Measurements from ENCODE around the gene ABHD16B.
"Not testable (repeated sequence)": the region's sequence is repeated elsewhere in the genome, so short reads cannot be mapped to it uniquely, and the experiment has no call there.

Gene ABHD16B

DNA sequence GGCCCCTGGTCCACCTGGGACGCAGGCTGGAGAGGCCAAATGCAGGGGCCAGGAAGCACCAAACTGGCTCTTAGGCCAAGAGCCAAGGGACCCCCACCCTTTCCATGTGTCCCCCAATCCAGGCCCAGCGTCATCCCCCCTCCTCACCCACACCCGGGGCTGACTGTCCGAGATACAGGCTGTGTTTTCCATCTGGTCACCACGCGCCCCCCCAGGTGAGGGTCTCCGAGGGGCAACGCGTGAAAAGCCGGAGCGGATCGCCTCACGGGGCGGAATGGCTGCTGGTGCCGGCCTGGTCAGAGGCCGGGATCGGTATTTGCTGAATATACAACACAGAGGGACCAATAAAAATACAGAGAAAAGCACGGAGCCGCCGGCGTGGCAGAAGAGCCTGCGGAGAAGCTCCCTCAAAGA is 5.2 kb upstream of the ABHD16B start:
- DNase-seq: no peak

DNA sequence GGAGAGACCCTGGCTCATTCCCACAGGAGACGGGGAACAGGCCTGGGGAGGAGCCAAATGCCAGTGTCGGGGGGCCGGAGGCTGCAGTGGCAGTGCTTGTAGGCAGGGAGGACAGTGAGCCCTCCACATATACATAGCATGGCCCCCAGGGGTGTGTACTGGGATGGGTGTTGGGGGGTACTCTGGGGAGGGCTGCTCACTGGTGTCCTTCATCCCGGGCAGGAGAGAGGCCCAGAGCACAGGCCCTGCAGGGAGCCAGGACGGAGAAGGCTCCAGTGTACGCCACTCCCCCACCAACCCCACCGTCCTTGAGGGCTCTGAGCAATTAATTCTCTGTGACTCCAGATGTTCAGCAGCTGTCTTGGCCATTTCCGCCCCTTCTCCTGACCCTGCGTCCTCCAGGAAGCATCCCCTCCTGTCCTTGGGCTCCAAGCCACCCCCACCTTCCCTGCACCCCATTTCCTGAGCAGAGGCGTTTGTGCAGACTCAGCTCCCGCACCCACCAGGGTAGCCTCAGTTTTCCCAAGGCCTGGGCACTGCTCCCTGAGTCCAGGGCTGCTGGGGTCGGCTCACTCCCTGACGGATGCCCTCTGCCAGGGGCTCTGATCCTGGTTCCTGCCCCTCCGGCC is 3.4 kb upstream of the ABHD16B start:
- DNase-seq: no peak

- peak; percentile 42 for DNase-seq
Measured at GRCh38 chr20:63858393-63859165, 2.7 kb upstream of the ABHD16B start.

DNA sequence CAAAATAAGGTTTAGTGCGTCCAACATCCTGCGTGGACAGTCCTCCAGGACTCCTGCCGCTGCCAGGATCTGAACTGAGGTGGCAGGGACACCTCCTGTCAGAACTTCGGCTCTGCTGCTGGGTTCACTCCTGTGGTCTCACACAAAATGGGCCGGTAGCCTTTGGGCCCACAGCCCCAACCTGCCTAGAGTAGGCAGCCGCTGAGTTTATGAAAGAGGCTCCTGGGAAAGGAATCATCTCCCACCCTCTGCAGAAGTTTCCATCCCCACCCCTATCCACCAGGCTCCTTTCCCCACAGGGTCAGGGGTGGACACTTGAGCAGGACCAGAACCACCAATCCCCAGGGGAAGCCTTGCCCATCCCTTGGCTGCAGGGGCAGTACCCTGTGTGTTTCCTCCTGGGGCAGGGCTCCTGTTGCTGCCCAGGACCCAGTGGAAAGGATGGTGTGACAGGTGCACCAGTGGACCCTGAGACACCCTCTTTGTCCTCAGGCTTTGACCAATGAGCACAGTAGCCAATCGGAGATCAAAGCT is 2.1 kb upstream of the ABHD16B start:
- DNase-seq: no peak

DNA sequence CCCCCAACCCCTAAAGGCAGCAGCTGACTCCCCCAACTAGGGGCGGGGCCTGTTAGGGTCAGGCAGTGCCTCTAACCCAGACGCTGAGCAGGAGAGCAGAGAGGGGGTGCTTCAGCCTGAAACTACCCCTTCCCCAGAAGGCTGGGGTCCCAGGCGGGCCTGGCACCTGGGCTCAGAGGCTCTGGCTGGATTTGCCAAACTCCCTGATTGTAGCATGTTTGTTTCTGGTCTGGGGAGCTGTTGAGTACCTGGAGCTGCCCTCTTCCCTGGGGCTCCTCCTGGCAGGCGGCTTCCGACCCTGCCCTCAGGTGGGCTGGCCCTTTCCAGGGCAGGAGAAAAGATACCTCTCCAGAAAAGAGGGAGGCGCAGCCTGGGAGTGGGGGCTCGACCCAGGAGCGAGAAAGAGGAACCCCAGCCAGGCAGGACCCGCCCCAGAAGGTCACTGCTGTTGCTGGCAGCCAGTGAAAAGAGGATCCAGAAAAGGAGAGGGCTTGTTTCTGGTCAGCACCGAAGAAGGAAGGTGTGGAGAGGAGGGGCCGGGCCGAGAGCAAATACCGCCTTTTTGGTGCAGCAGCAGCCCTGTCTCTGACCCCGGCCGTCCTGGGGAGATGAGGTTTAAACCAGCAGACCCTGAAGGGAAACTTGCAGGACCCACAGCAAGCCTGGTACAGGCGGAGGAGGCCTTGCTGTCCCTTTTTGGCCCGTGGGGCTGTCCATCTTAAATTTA is 810 bp upstream of the ABHD16B start:
- DNase-seq: no peak

- no peak for DNase-seq
Measured at GRCh38 chr20:63861981-63862901, 943 bp downstream of the ABHD16B start.

- no peak for DNase-seq
Measured at GRCh38 chr20:63863021-63863797, 1.9 kb downstream of the ABHD16B start.

DNA sequence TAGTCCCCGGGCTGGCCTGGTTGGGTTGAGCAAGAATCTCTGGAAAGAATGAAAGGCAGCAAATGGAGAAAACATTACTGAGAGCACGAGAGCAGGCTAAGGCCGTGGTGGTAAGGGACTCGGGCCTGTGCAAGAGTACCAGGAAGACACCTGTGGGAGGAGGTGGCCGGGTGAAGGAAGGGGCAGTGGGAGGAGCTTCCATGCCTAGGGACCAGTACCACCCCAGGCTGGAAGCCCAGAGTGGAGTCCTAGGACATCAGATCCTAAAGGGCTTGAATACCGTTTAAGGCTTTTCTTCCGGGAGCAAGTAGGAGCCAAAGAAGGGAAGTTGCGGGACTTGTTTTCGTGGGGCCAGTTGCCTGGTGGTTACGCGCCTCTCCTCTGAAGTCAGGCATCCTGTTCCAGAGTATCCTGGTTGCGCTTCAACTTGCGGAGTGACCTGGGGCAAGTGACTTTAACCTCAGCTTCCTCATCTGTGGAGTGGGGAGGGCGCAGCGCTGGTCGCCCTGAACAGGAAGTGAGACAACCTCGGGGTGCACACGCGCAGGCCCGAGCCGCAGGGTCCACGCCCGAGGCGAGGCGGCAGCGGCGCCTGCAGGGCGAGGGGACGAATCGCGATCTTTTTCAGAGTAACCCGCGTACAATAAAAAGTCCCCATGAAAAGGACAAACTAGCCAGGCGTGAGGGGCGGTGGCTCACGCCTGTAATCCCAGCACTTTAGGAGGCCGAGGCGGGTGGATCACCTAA is 2.7 kb downstream of the ABHD16B start:
- peak; percentile 95 for DNase-seq

DNA sequence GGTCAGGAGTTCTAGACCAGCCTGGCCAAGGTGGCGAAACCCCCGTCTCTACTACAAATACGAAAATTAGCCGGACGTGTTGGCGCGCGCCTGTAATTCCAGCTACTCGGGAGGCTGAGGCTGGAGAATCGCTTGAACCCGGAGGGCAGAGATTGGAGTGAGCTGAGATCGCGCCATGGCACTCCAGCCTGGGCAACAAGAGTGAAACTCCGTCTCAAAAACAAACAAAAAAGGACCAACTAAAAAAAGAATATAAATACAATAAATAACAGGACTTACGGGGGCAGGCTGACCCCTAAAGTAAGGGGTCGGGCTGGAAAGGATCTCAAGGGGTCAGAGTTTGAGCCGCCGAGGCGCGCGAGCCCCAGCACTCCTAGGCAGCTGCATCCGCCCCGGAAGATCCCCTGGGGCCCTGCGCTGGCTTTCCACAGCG is 3.3 kb downstream of the ABHD16B start:
- DNase-seq: no peak

DNA sequence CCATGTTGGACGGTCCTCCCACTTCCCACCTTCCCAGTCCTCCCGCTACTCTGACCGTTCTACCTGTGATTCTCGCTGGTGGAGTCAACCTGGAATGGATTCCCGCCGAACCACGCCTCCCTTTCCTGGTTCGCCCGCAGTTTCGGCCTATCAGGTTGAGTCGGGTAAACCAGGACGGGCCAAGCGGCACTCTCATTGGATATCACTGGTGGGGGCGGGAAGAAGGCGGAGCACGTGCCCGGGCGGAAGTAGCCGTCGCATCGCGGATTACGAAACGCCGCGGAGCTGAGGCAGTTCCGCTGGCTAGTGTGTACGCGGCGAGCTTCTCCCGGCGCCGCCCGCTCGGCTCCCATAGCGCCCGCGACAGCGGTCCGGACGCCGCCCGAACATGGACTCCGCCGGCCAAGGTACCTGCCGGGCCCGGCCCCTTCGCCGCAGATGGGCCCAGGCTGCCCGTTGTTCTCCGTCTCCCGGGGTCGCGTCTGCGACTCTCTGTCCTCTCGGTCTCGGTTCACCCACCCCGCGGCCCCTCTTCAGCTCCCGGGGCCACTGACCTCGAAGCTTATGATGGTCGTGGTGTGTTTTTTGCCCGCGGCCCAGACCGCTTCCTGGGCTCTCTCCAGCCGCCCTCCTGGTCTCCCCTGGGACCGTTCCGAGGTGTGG is 3.8 kb downstream of the ABHD16B start, which contains the start of gene TPD52L2:
TPD52L2 (plus strand) TSS at position 293 of the 663 bp plus-strand sequence; CDS start at position 389, 96 bp downstream.
- peak; percentile 100 for DNase-seq

DNA sequence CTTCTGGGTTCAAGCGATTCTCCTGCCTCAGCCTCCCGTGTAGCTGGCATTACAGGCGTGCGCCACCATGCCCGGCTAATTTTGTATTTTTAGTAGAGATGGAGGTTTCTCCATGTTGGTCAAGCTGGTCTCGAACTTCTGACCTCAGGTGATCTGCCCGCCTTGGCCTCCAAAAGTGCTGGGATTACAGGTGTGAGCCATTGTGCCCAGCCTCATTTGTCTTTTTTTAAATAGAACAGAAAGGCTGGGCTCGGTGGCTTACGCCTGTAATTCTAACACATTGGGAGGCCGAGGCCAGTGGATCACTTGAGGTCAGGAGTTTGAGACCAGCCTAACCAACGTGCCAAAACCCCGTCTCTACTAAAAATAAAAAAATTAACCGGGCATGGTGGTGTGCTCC is 5.7 kb downstream of the ABHD16B start:
- DNase-seq: not testable (repeated sequence)

- no peak for DNase-seq
Measured at GRCh38 chr20:63868264-63868663, 7.0 kb downstream of the ABHD16B start.

DNA sequence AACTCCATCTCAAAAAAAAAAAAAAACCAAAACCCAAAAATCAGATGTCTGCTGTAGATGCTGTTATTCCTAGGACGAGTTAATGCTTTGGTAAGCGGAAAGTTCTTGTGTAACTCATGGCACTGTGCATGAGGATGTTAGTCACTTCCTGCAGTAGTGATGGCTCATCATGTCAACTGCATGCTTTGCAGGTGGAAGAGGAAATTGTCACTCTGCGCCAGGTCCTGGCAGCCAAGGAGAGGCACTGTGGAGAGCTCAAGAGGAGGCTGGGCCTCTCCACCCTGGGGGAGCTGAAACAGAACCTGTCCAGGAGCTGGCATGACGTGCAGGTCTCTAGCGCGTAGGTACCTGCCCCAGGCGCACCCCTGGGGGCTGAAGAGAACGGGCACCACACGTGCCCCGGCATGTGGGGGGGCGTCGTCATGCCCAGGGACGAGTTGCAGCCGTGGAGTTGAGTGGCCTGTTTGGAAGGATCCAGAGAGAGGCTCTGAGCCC is 12.2 kb downstream of the ABHD16B start:
- DNase-seq: peak; percentile 39

DNA sequence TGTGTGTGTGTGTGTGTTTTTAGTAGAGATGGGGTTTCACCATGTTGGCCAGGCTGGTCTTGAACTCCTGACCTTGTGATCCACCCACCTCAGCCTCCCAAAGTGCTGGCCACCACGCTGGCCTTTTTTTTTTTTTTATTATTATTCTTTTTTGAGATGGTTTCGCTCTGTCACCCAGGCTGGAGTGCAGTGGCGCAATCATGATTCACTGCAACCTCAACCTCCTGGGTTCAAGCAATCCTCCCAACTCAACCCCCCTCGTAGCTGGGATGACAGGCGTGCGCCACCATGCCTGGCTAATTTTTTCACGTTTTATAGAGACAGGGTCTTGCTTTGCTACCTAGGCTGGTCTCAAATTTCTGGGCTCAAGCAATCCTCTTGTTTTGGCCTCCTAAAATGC is 12.9 kb downstream of the ABHD16B start:
- DNase-seq: not testable (repeated sequence)

GRCh38 chr20:63876489-63877036 is 15.3 kb downstream of the ABHD16B start:
- no peak for DNase-seq

DNA sequence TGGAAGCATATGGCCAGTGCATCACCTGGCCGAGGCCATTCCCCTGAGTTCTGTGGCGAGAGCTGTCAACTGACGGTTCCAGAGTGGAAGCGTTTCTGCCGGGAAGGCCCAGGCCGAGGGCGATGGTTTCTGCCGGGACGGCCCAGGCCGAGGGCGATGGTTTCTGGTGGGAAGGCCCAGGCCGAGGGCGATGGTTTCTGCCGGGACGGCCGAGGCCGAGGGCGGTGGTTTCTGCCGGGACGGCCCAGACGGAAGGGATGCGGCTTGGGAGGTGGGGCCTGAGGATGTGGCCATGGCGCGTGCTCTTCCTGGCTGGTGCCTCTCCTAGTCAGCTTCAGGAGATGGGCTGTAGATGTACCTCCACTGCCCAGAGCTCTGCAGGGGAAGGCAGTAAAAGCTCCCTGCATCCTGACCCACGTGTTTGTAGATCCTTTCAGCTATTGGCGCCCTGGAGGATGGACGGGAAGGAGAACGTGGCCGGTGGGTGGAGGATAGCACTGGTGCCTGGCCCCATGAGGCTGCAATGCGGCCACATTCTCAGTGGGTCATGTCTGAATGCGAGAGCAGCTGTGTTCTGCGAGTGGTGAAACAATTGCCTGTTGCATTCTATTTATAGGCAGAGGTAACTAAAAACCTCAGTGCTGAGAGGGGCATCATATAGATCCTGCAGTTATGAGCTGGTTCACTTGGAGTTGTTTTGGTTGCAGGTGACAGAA is 16.6 kb downstream of the ABHD16B start:
- DNase-seq: no peak

DNA sequence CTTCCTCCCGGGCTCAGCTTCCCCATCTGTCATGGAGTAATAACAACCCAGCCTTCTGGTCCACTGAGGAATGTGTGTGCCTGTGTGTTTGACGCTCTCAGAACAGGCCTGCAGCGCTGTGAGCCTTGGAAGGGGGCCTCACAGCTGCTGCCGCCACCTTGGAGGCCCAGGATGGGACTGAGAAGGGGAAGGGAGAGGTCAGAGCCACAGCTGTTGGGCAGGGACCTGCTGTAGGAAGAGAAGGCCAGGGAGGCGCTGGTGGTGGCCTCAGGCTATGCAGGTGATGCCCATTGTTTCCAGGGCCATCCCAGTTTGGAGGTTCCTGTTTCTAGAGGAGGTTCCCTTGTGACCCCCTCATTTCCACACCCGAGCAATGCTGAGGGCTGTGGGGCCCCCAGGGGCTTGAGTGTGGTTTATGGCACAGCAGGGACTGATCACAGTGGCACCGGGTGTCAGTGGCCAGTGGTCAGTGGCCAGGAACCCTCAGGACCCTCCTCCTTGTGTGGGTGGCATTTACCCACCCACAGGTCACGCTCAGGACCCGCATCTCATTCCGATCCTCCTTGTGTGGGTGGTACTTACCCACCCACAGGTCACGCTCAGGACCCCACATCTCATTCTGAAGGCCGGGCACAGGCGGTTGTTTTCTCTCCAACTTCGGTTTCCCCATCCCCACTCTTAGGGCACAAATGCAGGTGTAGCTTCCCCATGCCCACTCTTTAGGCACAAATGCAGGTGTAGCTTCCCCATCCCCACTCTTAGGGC is 17.8 kb downstream of the ABHD16B start:
- no peak for DNase-seq

GRCh38 chr20:63880901-63881300 is 19.6 kb downstream of the ABHD16B start:
- not testable (repeated sequence) for DNase-seq

All from DMS53 (cell line).